HEK293 (cell line): ENCODE measurements around the gene NEU1.

Experiments
- CTCF ChIA-PET: fragments of 350-600 bp; formaldehyde crosslinking; extraction: SDS; loops from one replicate; lab custom pipeline; 2021; ENCODE audit warnings: antibody characterized with exemption; lab: Yijun Ruan, JAX
- POLR2A ChIA-PET: fragments of 300-600 bp; formaldehyde crosslinking; extraction: SDS; loops from one replicate; lab custom pipeline; 2020; ENCODE audit warnings: antibody characterized with exemption, inconsistent platforms; lab: Yijun Ruan, JAX
- H3K27ac ChIP-seq: fragments of 200-500 bp; sonication (Bioruptor generic); 2 replicates; pipeline ENCODE4 v1.5.1; 2014; ENCODE audit warnings: low read depth, low read length, control low read depth, inconsistent platforms; ENCODE audit errors: extremely low read depth
- H3K36me3 ChIP-seq, 2 experiments: fragments of 200-500 bp in 1 of 2; sonication (Bioruptor generic) in 1 of 2; 1 replicate in 1 of 2; 2 replicates in 1 of 2; pipeline ENCODE4 v1.5.1; 2014 to 2017; ENCODE audit warnings: inconsistent platforms in 2 of 2, low read length in 2 of 2; ENCODE audit not compliant: control insufficient read depth in 2 of 2, insufficient read depth in 1 of 2
- H3K4me1 ChIP-seq: fragments of 200-500 bp; sonication (Bioruptor generic); 2 replicates; pipeline ENCODE4 v1.5.1; 2014; ENCODE audit warnings: mild to moderate bottlenecking, low read length, inconsistent platforms; ENCODE audit not compliant: control insufficient read depth, insufficient read depth
- H3K4me3 ChIP-seq: 2 replicates; pipeline ENCODE4 v1.5.1; 2011; ENCODE audit warnings: low read depth, mild to moderate bottlenecking, control low read depth, low read length, moderate library complexity
- H3K9me3 ChIP-seq: fragments of 200-500 bp; sonication (Bioruptor generic); 2 replicates; pipeline ENCODE4 v1.5.1; 2014; ENCODE audit warnings: low read depth, low read length, inconsistent platforms; ENCODE audit not compliant: control insufficient read depth, insufficient read depth
- KLF9 ChIP-seq: fragments of 450-650 bp; formaldehyde crosslinking; IDR thresholded peaks from 2 replicates; pipeline ENCODE4 v1.5.1; 2016; ENCODE audit warnings: missing biosample characterization, missing genetic modification characterization, low read depth
- OSR2 ChIP-seq: fragments of 450-650 bp; formaldehyde crosslinking; IDR thresholded peaks from 2 replicates; pipeline ENCODE4 v1.5.1; 2016; ENCODE audit warnings: missing biosample characterization, missing genetic modification characterization
- TRIM28 ChIP-seq: IDR thresholded peaks from 2 replicates; pipeline ENCODE4 v1.6.1; 2011; ENCODE audit warnings: low read length, control low read depth, borderline replicate concordance
- ZBTB17 ChIP-seq: fragments of 450-650 bp; formaldehyde crosslinking; IDR thresholded peaks from 2 replicates; pipeline ENCODE4 v1.5.1; 2016; ENCODE audit warnings: missing biosample characterization, missing genetic modification characterization
- ZBTB20 ChIP-seq: fragments of 450-650 bp; formaldehyde crosslinking; IDR thresholded peaks from 2 replicates; pipeline ENCODE4 v1.5.1; 2016; ENCODE audit warnings: missing biosample characterization, missing genetic modification characterization
- ZEB2 ChIP-seq: fragments of 450-650 bp; formaldehyde crosslinking; IDR thresholded peaks from 2 replicates; pipeline ENCODE4 v1.5.1; 2016; ENCODE audit warnings: missing biosample characterization, missing genetic modification characterization
- ZNF121 ChIP-seq: fragments of 450-650 bp; formaldehyde crosslinking; IDR thresholded peaks from 2 replicates; pipeline ENCODE4 v1.5.1; 2016; ENCODE audit warnings: missing biosample characterization, missing genetic modification characterization
- ZNF837 ChIP-seq: fragments of 450-650 bp; formaldehyde crosslinking; IDR thresholded peaks from 2 replicates; pipeline ENCODE4 v1.5.1; 2016; ENCODE audit warnings: missing biosample characterization, missing genetic modification characterization
- TF ChIP-seq, protein P1 (sequence below): fragments of 450-650 bp; formaldehyde crosslinking; conservative IDR thresholded peaks from 2 replicates; pipeline ENCODE4 v1.5.1; 2016; ENCODE audit warnings: low read depth, missing biosample characterization, missing genetic modification characterization
- TF ChIP-seq, protein P2 (sequence below): fragments of 450-650 bp; formaldehyde crosslinking; IDR thresholded peaks from 2 replicates; pipeline ENCODE4 v1.5.1; 2016; ENCODE audit warnings: missing biosample characterization, missing genetic modification characterization
- TF ChIP-seq, protein P3 (sequence below): fragments of 450-650 bp; formaldehyde crosslinking; IDR thresholded peaks from 2 replicates; pipeline ENCODE4 v1.5.1; 2016; ENCODE audit warnings: missing biosample characterization, missing genetic modification characterization

Gene NEU1

DNA sequence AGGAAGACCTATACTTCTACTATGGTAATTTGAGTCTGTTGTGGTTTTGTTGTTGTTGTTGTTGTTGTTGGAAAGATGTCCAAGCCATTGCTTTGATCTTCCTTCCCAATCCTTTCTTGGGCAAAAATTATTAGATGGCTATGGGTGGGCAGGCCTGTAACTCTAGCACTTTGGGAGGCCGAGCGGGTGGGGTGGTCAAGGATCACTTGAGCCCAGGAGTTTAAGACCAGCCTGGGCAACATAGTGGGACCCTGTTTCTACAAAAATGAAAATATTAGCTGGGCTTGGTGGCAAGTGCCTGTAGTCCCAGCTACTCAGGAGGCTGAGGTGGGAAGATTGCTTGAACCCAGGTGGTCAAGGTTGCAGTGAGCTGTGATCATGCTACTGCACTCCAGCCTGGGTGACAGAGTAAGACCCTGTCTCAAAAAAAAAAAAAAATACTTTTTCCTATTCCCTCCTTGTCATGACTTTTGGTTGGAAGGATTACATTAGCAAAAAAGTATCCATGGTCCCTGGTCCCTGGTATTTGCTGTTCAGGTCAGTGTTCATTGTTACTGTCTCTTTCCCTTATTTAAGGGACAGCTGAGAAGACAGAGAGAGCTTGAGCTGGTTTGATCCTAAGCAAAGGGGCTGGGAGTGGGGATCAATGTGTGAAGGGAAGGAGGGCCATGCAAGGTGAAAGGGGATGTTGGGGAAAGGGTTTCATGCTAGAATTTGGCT lies 11.7 kb downstream of the NEU1 start:
- no peaks in the 10 kb centered on the region for H3K9me3 ChIP-seq
- H3K36me3 ChIP-seq, result peaks cover 0 to 4% of the 10 kb centered on the region in 2 experiments; a peak in 2 of 3 replicates
- POLR2A ChIA-PET, result interaction anchor here (0.7 kb wide), 1 partner anchor 164 kb away, joined by 4 read pairs; no protein-coding TSS in a partner anchor
- TF ChIP-seq, protein P1, sequence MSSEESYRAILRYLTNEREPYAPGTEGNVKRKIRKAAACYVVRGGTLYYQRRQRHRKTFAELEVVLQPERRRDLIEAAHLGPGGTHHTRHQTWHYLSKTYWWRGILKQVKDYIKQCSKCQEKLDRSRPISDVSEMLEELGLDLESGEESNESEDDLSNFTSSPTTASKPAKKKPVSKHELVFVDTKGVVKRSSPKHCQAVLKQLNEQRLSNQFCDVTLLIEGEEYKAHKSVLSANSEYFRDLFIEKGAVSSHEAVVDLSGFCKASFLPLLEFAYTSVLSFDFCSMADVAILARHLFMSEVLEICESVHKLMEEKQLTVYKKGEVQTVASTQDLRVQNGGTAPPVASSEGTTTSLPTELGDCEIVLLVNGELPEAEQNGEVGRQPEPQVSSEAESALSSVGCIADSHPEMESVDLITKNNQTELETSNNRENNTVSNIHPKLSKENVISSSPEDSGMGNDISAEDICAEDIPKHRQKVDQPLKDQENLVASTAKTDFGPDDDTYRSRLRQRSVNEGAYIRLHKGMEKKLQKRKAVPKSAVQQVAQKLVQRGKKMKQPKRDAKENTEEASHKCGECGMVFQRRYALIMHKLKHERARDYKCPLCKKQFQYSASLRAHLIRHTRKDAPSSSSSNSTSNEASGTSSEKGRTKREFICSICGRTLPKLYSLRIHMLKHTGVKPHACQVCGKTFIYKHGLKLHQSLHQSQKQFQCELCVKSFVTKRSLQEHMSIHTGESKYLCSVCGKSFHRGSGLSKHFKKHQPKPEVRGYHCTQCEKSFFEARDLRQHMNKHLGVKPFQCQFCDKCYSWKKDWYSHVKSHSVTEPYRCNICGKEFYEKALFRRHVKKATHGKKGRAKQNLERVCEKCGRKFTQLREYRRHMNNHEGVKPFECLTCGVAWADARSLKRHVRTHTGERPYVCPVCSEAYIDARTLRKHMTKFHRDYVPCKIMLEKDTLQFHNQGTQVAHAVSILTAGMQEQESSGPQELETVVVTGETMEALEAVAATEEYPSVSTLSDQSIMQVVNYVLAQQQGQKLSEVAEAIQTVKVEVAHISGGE (tag by site-specific recombination), result no peak
- TF ChIP-seq ZBTB20 (tag by site-specific recombination), result 0 out of 2 replicates have a peak, but pooled peaks have one; percentile 15
- no peak for TF ChIP-seq TRIM28
- CTCF ChIA-PET, result no interaction called here
- no peaks in the 10 kb centered on the region for H3K4me1 ChIP-seq
- H3K4me3 ChIP-seq, result no peak overlapping the region
- no peak overlapping the region for H3K27ac ChIP-seq

DNA sequence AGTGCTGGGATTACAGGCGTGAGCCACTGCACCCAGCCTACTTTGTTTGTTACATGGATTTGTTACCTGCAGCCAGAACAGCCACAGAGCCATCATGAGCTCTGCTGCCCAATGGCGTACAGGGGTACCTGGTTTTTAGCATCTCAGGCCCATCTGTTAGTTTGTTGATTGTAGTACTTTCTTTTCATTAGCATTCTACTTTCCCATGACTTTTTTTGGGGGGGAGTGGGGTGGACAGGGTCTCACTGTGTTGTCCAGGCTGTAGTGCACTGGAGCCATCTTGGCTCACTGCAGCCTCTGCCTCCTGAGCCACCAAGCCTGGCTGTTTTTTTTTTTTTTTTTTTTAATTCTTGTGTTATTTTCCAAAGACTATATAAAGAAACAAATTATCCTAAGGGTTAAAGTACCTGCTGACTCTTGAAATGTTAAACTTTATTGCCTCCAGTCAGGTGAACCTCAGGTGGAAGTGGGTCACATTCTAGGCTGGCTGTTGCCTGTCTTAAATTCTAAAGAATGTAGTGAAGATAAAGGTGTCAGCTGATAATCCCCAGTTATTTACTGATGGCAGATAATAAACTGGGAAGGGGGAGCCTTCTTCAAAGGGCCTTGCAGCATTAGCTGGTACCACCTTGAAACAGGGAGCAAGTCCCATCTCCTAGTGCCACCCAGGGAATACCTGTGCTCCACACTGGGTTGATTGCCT lies 15.2 kb downstream of the NEU1 start:
- Histone ChIP-seq H3K4me1 (no peaks in the 10 kb centered on the region), H3K27ac (no peak overlapping the region), H3K4me3 (no peak overlapping the region), H3K36me3 (no peaks in the 10 kb centered on the region; a peak in 1 of 3 replicates), H3K9me3 (no peaks in the 10 kb centered on the region)
- TF ChIP-seq KLF9 (tag by site-specific recombination) (no peak), ZNF121 (peak; percentile 52; the same call in 1 of the 2 replicates), ZEB2 (tag by site-specific recombination) (no peak)
- TF ChIP-seq, protein P2, sequence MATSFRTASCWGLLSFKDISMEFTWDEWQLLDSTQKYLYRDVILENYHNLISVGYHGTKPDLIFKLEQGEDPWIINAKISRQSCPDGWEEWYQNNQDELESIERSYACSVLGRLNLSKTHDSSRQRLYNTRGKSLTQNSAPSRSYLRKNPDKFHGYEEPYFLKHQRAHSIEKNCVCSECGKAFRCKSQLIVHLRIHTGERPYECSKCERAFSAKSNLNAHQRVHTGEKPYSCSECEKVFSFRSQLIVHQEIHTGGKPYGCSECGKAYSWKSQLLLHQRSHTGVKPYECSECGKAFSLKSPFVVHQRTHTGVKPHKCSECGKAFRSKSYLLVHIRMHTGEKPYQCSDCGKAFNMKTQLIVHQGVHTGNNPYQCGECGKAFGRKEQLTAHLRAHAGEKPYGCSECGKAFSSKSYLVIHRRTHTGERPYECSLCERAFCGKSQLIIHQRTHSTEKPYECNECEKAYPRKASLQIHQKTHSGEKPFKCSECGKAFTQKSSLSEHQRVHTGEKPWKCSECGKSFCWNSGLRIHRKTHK (tag by site-specific recombination), result no peak
- POLR2A ChIA-PET, result interaction anchor here (1.0 to 1.5 kb wide), 3 partner anchors 10 to 20 kb away, joined by 3 to 5 read pairs (median 4); partner anchors contain the start of genes HSPA1B and NEU1
- CTCF ChIA-PET, result interaction anchor here (0.6 to 0.8 kb wide), 2 partner anchors 11 to 83 kb away, joined by 3 to 4 read pairs; no protein-coding TSS in a partner anchor

DNA sequence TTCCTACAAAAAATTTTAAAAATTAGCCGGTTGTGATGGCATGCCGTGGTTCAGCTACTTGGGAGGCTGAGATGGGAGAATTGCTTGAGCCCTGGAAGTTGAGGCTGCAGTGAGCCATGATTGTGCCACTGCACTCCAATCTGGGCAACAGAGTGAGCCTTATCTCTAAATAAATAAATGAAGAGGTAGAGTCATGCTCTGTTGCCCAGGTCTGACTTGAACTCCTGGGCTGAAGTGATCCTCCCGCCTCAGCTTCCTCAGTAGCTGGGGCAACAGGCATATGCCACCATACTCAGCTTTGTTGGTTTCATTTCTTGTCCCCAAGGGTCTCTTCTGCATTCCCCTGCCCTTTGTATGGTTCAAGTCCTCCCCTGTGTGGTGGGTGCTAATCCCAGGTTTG lies 18.1 kb downstream of the NEU1 start:
- no peaks in the 10 kb centered on the region for H3K4me1 ChIP-seq
- ChIA-PET CTCF (interaction anchor here (0.5 to 1.7 kb wide), 4 partner anchors 9 to 75 kb away, joined by 3 to 6 read pairs (median 3); no protein-coding TSS in a partner anchor), POLR2A (interaction anchor here (1.1 to 12.5 kb wide), 6 partner anchors 10 to 52 kb away, joined by 3 to 125 read pairs (median 10); partner anchors contain the start of genes HSPA1B and NEU1)
- no peaks in the 10 kb centered on the region for H3K9me3 ChIP-seq
- no peak overlapping the region for H3K4me3 ChIP-seq
- no peak overlapping the region for H3K27ac ChIP-seq
- TF ChIP-seq ZBTB17 (tag by site-specific recombination) (peak; percentile 61; the same call in 1 of the 2 replicates), ZNF837 (tag by site-specific recombination) (no peak), OSR2 (tag by site-specific recombination) (peak; percentile 92)
- TF ChIP-seq, protein P3, sequence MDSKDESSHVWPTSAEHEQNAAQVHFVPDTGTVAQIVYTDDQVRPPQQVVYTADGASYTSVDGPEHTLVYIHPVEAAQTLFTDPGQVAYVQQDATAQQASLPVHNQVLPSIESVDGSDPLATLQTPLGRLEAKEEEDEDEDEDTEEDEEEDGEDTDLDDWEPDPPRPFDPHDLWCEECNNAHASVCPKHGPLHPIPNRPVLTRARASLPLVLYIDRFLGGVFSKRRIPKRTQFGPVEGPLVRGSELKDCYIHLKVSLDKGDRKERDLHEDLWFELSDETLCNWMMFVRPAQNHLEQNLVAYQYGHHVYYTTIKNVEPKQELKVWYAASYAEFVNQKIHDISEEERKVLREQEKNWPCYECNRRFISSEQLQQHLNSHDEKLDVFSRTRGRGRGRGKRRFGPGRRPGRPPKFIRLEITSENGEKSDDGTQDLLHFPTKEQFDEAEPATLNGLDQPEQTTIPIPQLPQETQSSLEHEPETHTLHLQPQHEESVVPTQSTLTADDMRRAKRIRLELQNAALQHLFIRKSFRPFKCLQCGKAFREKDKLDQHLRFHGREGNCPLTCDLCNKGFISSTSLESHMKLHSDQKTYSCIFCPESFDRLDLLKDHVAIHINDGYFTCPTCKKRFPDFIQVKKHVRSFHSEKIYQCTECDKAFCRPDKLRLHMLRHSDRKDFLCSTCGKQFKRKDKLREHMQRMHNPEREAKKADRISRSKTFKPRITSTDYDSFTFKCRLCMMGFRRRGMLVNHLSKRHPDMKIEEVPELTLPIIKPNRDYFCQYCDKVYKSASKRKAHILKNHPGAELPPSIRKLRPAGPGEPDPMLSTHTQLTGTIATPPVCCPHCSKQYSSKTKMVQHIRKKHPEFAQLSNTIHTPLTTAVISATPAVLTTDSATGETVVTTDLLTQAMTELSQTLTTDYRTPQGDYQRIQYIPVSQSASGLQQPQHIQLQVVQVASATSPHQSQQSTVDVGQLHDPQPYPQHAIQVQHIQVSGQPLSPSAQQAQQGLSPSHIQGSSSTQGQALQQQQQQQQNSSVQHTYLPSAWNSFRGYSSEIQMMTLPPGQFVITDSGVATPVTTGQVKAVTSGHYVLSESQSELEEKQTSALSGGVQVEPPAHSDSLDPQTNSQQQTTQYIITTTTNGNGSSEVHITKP (tag by site-specific recombination), result no peak
- TF ChIP-seq, all 188 proteins: peak for 2
- peaks cover 15 to 19% of the 10 kb centered on the region in 2 experiments for H3K36me3 ChIP-seq
